GM21360 (cell line): ENCODE measurements around the gene CTTNBP2NL.
A peak's percentile ranks its signal among the peaks of the same experiment; 100 is the strongest.

ENCODE experiments used
- ATAC-seq: cut with Tn5 transposase; IDR thresholded peaks from one replicate; pipeline ENCODE4 v1.9.1; 2021; ENCODE audit warnings: mild to moderate bottlenecking, moderate library complexity; ENCODE audit not compliant: unreplicated experiment

Gene CTTNBP2NL, protein sequence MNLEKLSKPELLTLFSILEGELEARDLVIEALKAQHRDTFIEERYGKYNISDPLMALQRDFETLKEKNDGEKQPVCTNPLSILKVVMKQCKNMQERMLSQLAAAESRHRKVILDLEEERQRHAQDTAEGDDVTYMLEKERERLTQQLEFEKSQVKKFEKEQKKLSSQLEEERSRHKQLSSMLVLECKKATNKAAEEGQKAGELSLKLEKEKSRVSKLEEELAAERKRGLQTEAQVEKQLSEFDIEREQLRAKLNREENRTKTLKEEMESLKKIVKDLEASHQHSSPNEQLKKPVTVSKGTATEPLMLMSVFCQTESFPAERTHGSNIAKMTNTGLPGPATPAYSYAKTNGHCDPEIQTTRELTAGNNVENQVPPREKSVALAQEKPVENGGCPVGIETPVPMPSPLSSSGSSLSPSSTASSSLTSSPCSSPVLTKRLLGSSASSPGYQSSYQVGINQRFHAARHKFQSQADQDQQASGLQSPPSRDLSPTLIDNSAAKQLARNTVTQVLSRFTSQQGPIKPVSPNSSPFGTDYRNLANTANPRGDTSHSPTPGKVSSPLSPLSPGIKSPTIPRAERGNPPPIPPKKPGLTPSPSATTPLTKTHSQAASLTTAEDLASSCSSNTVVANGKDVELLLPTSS

DNA sequence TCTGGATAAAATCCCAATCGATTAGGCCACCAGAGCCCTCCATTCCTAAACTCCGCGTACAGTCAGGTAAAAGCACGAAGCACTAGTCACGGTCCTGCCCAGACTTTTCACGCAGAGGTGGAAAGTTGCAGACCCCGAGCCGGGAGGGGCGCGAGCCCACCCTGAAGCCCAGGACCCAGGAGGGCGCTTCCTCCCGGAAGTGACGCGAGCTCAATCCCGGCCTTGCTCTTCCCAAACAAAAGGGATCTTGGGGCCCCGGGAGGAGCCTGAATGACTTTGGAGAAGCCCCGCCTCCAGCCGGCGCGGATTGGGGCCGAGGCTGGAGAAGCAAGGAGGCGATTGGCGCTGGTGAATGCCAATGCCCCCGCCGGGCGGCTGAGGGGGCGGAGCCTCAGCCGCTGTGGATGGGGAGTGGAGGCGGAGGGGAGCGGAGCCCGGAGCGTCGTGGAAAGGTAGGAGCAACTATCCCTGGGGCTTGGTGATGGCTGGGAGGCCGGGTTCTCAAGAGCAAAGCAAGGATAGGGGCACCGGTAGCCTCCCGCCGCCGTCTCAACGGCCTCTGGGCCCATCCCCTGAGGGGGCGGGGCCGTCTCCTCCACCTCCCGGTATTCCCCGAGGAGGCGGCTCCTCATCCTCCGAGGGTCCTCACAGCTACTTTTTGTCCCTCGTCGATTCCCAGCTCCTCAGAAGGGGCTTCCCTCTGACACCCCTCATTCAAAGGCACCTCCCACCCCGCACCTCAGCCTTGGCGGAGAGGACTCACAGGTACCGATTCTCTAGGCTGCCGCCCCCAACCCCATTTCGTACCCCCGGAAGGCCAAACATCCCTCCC lies at the start of gene CTTNBP2NL:
TSS of gene CTTNBP2NL (plus strand) at position 394 of the 832 bp plus-strand sequence. CDS start 19,952 bp downstream, outside the sequence.
- peak; percentile 70 for ATAC-seq

DNA sequence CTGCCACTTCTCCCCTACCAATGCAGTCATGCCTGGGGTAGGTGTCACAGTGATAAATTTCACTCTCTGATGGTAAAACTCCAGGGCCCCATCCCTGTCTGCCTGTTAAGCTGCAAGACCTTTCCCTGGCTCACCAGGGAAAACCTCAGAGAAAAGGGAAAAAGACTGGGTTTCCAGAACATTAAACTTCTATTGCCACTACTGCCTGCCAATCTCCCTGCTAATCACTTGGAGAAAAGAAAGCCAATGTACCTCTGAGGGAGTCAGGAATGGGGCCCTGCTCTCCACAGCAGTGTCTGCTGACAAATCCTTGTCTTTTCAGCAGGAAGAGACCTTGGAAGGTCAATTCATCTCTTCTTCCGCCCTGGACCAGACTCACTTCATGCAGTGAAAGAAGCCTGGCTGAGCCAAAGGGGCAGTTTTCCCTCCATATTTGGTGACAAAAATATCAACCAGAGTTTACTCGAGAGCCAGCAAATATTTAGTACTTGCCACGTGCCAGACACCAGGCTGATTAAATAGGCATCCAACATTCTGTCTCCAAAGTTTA lies 49.1 kb upstream of the CTTNBP2NL start:
- no peak for ATAC-seq

DNA sequence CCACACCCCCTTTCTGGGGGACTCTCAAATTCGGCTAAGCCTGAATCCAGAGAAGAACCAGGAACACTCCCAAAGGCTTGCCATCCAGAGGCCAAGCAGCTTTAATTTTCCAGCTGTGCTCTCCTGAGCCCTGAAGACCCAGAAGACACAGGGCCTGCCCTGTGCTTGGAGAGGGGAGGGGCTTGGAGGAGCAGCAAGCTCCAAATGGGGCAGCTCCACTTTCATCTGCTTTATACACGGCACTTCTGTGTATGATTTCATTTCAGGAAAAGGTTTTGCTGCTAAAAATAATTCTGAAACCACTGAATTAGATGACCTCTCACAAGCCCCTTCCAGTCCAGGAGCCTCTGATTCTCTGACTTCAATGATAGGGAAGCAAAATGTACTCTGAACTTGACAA lies 39.2 kb upstream of the CTTNBP2NL start:
- ATAC-seq, result no peak

DNA sequence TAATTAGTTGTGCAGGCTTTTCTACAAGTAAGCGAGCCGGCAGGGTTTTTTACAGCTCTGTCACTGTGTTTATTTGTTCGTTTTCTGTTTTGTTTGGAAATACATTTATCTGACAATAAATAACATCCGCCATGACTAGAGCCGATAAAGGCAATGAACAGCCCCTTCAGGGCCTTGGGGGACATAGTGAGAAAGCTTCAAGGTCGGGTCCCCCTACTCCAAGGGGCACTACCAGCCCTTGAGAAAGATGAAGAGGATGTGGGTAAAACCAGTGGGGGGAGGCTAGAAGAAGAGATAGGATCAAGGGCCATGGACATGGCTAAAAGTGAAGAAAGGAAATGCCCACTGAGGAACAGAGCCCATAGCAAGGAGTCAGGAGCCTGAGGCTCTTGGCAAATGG lies 38.5 kb upstream of the CTTNBP2NL start:
- no peak for ATAC-seq

DNA sequence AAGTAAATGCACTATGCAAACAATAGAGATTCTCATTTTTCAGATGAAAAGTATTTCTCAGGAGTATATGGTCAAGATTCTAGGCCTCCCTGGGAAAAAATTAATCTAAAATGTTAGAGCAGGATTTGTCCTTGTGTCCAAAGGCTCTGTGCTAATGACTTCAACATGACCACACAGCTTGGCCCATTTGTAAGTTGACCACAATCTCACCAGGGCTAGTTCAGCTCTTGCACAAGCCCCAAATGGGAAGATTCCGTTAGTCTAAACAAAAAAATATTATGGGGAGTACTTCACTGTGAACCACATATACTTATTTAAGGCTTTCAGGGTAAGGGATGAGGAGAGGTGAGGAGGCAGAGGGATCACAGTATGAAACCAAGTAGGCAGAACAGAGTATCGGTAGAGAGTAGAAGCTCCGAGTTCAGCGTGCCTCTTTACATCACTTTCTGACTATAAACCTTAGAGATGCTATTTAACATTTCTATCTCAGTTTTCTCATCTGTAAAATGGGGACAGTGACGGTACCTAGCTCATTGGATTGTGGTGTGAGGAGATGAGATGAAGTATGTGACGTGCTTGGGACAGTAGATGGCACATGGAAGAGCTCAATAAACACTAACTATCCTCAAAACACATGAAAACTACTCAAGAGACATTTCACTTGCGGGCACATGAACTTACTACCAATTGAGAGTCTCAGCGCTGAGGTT lies 37.8 kb upstream of the CTTNBP2NL start:
- no peak for ATAC-seq

DNA sequence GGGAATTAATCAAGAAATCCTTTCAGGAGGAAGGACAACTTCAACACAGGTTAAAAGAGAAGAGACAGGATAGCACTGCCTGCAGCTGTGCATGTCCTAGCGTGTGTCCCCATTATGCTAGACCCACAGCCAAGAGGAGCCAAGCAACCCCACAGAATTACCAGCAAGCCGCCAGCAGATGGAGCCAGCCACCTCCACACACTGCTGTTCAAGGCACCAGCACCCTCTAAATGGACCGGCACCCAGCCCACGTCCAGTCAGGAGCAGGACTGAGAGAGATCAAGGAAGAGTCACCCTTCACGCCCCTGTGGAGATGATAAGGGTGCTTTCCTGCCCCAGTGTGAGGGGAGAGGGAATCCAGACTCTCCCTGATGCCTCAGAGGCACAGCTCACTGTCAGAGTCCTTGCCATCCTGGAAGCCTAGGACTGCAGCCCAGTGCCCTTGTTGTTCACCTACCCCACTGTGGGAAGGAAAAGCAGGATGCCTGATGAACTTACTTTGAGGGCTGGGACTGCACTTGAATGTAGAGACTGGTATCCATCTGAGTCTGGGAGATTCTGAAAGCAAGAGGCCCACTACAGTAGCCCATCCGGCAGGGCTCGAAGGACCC lies 37.1 kb upstream of the CTTNBP2NL start:
- ATAC-seq, result peak; percentile 55

DNA sequence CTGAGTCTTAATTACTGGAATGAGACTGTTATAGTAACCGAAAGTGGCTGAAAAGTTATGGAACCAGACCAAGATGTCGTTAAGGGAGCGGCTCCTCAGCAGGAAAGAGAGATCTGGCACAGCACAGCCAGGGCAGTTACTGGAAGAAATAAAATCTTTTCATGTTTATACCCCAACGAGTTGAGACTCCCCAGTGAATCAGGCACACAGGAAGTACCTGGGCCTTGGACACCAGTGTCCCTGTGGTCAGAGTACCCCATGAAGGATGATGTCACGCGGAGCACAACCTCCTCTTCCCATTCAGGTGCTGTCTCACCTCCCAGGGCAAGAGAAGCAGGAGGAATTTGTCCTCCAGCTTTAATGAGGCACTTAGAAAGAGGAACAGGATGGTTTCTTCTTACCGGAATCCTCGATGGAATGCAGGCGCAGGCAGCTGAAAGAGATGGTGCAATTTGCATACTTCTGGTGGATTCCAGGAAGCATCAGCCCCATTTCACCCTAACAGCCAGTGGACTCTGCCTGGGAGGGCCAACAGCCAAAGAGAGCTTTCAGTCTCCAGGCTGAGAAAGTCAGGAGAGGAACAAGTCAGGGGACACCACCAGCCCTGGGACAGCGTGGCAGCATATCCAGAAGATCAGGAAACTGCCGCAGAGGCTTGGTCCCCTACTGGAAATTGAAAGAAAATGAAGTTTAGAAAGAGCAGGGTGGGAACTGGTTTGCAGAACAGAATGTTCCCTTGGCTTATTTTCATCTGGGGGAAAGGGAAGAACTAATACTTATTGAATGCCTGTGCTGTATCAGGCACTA lies 35.9 kb upstream of the CTTNBP2NL start:
- ATAC-seq, result no peak

DNA sequence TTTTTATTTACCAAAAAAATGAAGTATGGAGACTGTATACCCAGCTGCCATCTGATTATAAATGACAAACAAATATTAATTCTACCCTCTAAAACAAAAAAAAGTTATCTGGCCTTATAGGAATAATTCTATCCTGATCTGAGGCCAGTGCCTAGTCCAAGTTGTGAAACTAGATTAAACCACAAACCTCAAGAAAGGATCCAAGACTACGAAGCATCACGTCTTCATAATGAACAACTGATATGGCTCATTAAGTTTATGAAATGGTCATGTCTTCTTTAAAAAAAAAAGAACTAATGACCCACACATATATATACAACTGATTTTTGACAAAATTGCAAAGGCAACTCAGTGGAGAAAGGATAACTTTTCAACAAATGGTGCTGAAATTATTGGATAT lies 32.4 kb upstream of the CTTNBP2NL start:
- no peak for ATAC-seq

DNA sequence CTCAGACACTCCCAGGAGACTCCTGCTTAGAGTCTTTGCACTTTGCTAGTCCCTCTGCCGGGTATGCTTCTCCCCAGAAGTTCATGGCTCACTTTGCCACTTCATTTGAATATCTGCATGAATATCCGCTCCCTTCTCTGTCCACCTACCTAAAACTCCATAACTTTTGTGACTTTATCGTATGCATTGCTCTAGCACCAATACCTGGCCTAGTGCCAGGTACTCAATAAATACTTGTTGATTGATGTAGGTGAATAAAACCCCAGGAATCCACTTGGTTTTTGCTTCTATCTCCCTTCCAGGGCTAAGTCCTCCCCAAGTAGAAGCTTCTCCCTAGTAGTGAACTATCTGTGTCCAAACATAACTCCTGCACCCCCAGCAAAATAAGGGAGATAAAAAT lies 27.8 kb upstream of the CTTNBP2NL start:
- no peak for ATAC-seq

DNA sequence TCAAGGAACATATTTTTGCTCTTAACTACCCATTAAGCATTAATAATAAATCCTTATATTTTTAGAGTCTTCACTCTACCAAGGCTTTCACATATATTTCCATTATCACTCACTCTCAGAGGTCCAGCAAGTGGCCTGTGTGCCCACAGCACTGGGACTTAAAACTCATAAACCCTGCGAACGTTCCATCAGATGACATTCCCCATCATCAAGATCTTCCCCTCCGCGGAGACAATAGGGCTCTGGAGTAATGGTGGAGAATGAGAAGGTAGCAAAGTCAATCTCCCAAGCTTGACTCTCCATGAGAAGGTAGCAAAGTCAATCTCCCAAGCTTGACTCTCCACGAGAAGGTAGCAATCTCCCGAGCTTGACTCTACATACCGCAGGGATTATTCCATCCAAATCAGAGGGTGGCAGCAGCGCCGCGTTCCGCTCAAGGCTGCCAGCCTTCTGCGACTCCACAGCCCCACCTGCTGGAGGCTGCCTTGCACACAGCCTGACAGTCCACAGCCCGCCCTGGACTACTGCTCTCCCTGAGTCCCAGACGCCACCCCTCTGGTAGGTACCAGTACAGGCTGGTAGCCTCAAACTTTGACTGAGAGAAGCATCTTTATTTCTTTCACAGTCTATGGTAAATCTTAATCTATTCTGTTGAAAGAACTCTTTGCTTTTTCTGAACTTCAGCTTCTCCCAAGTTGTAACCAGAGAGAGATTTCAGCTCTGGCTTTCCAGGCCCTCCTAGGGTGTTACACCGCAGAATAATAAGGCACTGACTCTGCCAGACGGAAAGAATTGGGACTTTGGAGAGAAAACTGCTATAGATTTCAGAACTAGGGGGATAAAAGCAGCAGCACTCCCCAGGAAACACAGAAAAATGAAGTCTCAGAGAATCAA lies 26.4 kb upstream of the CTTNBP2NL start:
- peak; percentile 93 for ATAC-seq

DNA sequence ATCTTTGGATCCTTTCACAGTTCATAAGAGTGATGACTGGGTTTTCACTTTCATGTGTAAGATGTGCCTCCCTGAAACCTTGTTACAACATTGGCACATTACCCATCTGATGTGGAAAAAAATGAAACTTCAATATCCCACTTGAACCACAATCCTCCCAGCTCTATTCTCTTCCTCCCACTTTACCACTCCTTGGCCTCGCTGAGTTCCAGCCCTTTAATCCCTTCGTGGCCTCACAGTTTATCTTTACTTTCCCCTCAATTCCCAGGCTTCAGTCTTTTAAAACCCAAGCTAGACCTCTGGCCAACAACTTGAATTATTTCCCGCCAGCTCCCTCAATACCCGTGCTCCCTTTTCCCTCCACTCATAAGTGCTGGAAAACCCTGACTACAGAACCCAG lies 25.0 kb upstream of the CTTNBP2NL start:
- no peak for ATAC-seq

DNA sequence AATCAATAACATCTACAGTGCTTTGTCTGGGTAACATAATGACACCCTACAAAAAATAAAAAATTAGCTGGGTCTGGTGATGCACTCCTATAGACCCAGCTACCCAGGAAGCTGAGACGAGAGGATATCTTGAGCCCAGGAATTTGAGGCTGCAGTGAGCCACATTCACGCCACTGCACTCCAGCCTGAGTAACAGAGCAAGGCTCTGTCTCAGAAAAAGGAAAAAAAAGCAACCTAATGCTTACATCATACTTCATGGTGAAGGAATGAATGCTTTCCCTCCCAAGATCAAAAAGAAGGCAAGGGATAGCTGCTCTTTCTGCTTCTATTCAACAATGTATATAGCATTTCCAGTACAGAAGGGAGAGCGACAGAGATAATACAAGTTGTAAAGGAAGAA lies 24.2 kb upstream of the CTTNBP2NL start:
- no peak for ATAC-seq

DNA sequence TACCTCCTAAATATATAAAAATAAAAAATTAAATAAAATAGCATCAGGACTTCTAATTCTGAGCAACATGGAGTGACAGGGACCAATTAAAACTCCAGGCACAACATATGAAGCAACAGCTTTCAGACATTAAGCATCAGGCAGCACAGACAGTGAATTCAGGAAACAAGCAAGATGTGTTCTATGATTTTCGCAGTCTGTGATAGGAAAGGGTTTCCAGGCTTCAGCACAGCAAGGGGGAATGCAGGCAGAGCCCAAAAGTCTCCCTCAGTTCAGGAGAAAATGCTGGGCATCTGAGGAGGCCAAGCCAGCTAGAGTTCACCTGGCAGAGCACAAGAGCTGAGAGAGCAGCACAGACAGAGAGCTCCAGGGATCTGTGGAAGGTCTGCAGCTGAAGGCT lies 22.2 kb upstream of the CTTNBP2NL start:
- no peak for ATAC-seq

DNA sequence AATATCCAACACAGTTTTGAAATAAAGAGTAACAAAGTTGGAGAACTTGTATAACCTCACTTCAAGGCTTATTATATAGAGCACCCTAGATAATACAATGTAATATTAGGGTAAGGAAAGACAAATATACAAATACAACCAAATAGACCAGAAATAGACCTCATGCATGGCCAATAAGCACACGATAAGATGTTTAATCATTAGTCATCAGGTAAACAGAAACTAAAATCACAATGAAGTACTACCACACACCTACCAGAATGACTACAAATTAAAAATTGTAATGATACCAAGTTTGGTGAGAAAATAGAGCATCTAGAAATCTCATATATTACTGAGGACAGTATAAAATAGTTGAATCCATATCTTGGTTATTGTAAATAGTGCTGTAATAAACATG lies 20.3 kb upstream of the CTTNBP2NL start:
- no peak for ATAC-seq

DNA sequence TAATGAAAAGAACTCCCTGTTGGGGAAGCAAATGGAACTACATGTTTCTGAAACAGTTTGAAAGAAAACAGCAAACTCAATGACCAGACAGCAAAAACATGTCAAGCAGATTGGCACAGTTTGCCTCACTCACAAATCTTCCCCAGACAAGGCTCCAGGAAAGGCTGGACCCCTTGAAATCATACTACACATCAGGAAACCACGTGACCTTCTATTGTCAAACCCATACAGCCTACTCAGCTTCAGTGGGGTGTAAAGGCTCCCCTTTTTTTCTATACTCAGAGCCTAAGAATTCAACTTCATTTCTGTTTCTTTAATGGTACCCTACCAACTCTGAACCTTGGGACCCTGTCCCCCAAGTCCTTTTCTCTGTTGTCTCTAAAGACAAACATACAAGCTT lies 15.7 kb upstream of the CTTNBP2NL start:
- no peak for ATAC-seq

DNA sequence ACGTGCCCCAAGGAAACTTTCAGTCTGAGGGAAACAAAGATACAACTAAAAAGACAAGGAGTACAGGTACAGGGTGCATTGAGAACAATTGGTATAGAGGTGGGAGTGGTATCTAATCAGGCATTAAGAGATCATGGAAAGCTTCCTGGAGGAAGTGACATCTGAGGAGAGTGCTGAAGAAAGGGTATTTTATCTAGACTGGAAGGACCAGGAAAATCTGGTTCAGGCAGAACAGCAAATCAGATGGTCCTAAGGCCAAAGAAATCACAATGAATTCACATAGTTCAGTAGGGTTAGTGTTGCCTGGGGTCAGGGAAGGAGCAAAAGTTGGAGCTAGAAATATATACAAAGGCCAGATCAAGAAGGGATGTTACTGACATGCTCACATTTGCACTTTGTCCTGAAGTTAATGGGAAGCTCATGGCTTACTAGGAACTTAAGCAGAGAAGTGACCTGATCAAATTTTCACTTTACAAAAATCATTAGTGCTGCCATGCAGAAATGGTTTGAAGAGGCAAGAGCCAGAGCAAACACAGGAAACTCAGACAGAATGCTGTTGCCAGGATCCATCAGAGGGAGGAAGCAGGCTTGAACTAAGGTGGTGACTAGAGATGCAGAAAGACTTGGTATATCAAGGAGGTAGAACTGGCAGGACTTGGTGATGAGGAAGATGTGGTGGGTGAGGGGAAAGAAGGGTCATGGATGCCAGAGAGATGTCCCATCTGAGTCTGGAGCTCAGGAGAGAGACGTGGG lies 14.5 kb upstream of the CTTNBP2NL start:
- no peak for ATAC-seq

DNA sequence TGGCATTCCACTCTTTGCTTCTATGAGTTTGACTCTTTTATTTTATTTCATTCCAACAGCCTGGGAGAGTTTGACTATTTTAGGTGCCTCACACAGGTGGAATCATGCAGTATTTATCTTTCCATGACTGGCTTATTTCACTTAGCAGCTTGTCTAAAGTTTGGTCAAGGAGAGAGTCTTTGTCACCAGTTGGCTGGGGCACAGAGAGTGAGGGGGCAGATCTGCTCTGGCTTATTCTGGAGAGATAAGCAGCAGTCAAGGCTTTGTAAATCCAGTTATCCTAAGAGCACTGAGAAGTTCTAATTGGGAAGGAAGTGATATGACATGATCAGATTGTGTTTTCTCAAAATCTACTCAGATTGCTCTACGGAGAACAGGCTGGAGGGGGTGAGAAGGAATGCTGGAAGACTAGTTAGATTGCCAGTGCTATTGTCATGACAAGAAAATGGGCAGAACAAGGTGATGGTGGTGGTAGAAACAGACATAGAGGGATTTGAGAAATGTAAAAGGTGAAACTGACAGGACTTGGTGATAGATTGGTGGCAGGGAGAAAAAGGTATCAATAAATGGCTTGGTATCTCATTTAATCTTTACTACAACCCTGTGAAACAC lies 12.1 kb upstream of the CTTNBP2NL start:
- no peak for ATAC-seq
